ENCODE measurements around the gene AGPAT4.

- TF ChIP-seq CTCF (IDR thresholded peaks at IDR 0.05; ENCODE audit: low read depth, low read length) (no peak), MAX (IDR thresholded peaks at IDR 0.05; ENCODE audit: low read depth, low read length) (no peak), POLR2A (IDR thresholded peaks at IDR 0.05; ENCODE audit: extremely low read depth, insufficient read length) (no peak)
Measured at GRCh38 chr6:161308075-161308655, 34.3 kb upstream of the AGPAT4 start.

Data from NB4 (cell line).